Measurements from ENCODE around the gene DGKH.

DGKH gene

GRCh38 chr13:42277618-42278276 lies 229.3 kb downstream of the DGKH start:
- no peak for DNase-seq
- Histone ChIP-seq H3K36me3 (ENCODE audit: control insufficient read depth in 4 of 4, insufficient read depth in 4 of 4, low read length in 3 of 4) (peaks cover 0 to 9% (median 0%) of the 10 kb centered on the region in 4 experiments), H3K27ac (ENCODE audit: insufficient read depth in 1 of 2, low read depth in 1 of 2, low read length in 2 of 2, poor library complexity in 1 of 2, severe bottlenecking in 2 of 2) (no peak overlapping the region), H3K4me3 (ENCODE audit: control insufficient read depth in 1 of 7, extremely low read depth in 1 of 7, insufficient read depth in 4 of 7, low read depth in 2 of 7, low read length in 6 of 7) (no peak overlapping the region), H3K27me3 (replicated peaks in 2 of 5; ENCODE audit: control insufficient read depth in 4 of 5, insufficient read depth in 5 of 5, low read length in 4 of 5) (no peaks in the 10 kb centered on the region), H3K9me3 (ENCODE audit: control extremely low read depth in 1 of 5, control insufficient read depth in 4 of 5, insufficient read depth in 2 of 5, low read depth in 1 of 5, low read length in 4 of 5) (no peaks in the 10 kb centered on the region), H3K4me1 (ENCODE audit: control extremely low read depth in 1 of 4, control insufficient read depth in 4 of 4, insufficient read depth in 4 of 4, low read length in 3 of 4) (peaks cover 0 to 34% (median 12%) of the 10 kb centered on the region in 4 experiments)
- 100% methylated on average over 3 of the region's 7 CpGs for WGBS (ENCODE audit: insufficient coverage)
- ChIA-PET CTCF (no interaction called here), POLR2A (no interaction called here)

DNA sequence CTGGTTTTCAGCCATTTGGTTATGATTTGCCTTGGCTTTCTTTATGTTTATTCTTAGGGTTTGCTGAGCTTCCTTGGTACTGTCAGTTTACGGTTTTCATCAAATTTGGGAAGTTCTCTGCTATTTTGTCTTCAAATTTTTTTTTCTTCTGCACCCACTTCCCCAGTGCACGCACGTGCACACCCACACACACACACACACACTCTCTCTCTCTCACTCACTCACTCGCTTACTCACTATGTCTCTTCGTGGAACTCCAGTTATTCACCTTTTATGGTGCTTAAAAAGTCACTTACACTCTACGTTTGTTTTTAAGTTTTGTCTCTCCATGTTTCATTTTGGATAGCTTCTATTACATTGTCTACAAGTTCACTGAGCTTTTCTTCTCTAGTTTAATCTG lies 230.6 kb downstream of the DGKH start:
- Histone ChIP-seq H3K36me3 (ENCODE audit: control insufficient read depth in 4 of 4, insufficient read depth in 4 of 4, low read length in 3 of 4) (peaks cover 0 to 17% (median 1%) of the 10 kb centered on the region in 4 experiments), H3K4me3 (ENCODE audit: control insufficient read depth in 1 of 7, extremely low read depth in 1 of 7, insufficient read depth in 4 of 7, low read depth in 2 of 7, low read length in 6 of 7) (peak overlapping the region in 1 of 7 experiments; percentile 42), H3K27me3 (replicated peaks in 2 of 5; ENCODE audit: control insufficient read depth in 4 of 5, insufficient read depth in 5 of 5, low read length in 4 of 5) (no peaks in the 10 kb centered on the region), H3K4me1 (ENCODE audit: control extremely low read depth in 1 of 4, control insufficient read depth in 4 of 4, insufficient read depth in 4 of 4, low read length in 3 of 4) (peaks cover 0 to 21% (median 5%) of the 10 kb centered on the region in 4 experiments), H3K27ac (ENCODE audit: insufficient read depth in 1 of 2, low read depth in 1 of 2, low read length in 2 of 2, poor library complexity in 1 of 2, severe bottlenecking in 2 of 2) (no peak overlapping the region), H3K9me3 (ENCODE audit: control extremely low read depth in 1 of 5, control insufficient read depth in 4 of 5, insufficient read depth in 2 of 5, low read depth in 1 of 5, low read length in 4 of 5) (no peaks in the 10 kb centered on the region)
- CTCF ChIA-PET, result no interaction called here
- 54% methylated on average over 5 of the region's 6 CpGs for WGBS (ENCODE audit: insufficient coverage)
- DNase-seq, result peak; percentile 5 to 29 (median 28)
- POLR2A ChIA-PET, result no interaction called here

GRCh38 chr13:42279986-42280385 lies 231.5 kb downstream of the DGKH start:
- H3K36me3 ChIP-seq (ENCODE audit: control insufficient read depth in 4 of 4, insufficient read depth in 4 of 4, low read length in 3 of 4), result peaks cover 0 to 18% (median 1%) of the 10 kb centered on the region in 4 experiments
- H3K27me3 ChIP-seq (replicated peaks in 2 of 5; ENCODE audit: control insufficient read depth in 4 of 5, insufficient read depth in 5 of 5, low read length in 4 of 5), result no peaks in the 10 kb centered on the region
- no peak overlapping the region for H3K27ac ChIP-seq (ENCODE audit: insufficient read depth in 1 of 2, low read depth in 1 of 2, low read length in 2 of 2, poor library complexity in 1 of 2, severe bottlenecking in 2 of 2)
- no peaks in the 10 kb centered on the region for H3K9me3 ChIP-seq (ENCODE audit: control extremely low read depth in 1 of 5, control insufficient read depth in 4 of 5, insufficient read depth in 2 of 5, low read depth in 1 of 5, low read length in 4 of 5)
- WGBS (ENCODE audit: insufficient coverage), result no CpG with 5 or more reads among the region's 1 CpG
- CTCF ChIA-PET, result no interaction called here
- POLR2A ChIA-PET, result no interaction called here
- H3K4me3 ChIP-seq (ENCODE audit: control insufficient read depth in 1 of 7, extremely low read depth in 1 of 7, insufficient read depth in 4 of 7, low read depth in 2 of 7, low read length in 6 of 7), result no peak overlapping the region
- no peak for DNase-seq
- H3K4me1 ChIP-seq (ENCODE audit: control extremely low read depth in 1 of 4, control insufficient read depth in 4 of 4, insufficient read depth in 4 of 4, low read length in 3 of 4), result peaks cover 0 to 13% (median 5%) of the 10 kb centered on the region in 4 experiments

DNA sequence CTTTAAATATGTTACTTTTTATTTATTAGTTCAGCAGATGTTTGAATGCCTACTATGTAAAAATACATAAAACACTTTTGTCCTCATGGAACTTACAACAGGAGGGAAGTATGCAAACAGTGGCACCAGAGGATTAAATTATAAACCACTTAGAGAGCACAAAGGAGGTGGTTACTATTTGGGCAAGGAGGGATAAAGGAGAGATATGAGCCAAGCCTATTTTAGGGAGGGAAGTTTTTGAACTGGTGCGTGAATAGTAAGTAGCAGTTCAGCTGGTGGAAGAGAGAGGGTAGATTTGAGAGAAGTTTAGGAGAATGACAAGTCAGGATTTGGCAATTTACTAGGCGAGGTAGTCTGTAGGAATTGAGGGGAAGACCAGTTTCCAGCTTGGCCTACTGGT lies 232.1 kb downstream of the DGKH start:
- no peaks in the 10 kb centered on the region for H3K9me3 ChIP-seq (ENCODE audit: control extremely low read depth in 1 of 5, control insufficient read depth in 4 of 5, insufficient read depth in 2 of 5, low read depth in 1 of 5, low read length in 4 of 5)
- no peak overlapping the region for H3K27ac ChIP-seq (ENCODE audit: insufficient read depth in 1 of 2, low read depth in 1 of 2, low read length in 2 of 2, poor library complexity in 1 of 2, severe bottlenecking in 2 of 2)
- no peak for DNase-seq
- H3K27me3 ChIP-seq (replicated peaks in 2 of 5; ENCODE audit: control insufficient read depth in 4 of 5, insufficient read depth in 5 of 5, low read length in 4 of 5), result no peaks in the 10 kb centered on the region
- POLR2A ChIA-PET, result no interaction called here
- H3K4me1 ChIP-seq (ENCODE audit: control extremely low read depth in 1 of 4, control insufficient read depth in 4 of 4, insufficient read depth in 4 of 4, low read length in 3 of 4), result peaks cover 0 to 10% (median 4%) of the 10 kb centered on the region in 4 experiments
- H3K4me3 ChIP-seq (ENCODE audit: control insufficient read depth in 1 of 7, extremely low read depth in 1 of 7, insufficient read depth in 4 of 7, low read depth in 2 of 7, low read length in 6 of 7), result no peak overlapping the region
- peaks cover 0 to 16% (median 2%) of the 10 kb centered on the region in 4 experiments for H3K36me3 ChIP-seq (ENCODE audit: control insufficient read depth in 4 of 4, insufficient read depth in 4 of 4, low read length in 3 of 4)
- WGBS (ENCODE audit: insufficient coverage), result 100% methylated on average over 1 of the region's 2 CpGs
- CTCF ChIA-PET, result no interaction called here

GRCh38 chr13:42283574-42283973 lies 235.1 kb downstream of the DGKH start:
- ChIA-PET POLR2A (no interaction called here), CTCF (no interaction called here)
- H3K27me3 ChIP-seq (replicated peaks in 2 of 5; ENCODE audit: control insufficient read depth in 4 of 5, insufficient read depth in 5 of 5, low read length in 4 of 5), result no peaks in the 10 kb centered on the region
- H3K4me3 ChIP-seq (ENCODE audit: control insufficient read depth in 1 of 7, extremely low read depth in 1 of 7, insufficient read depth in 4 of 7, low read depth in 2 of 7, low read length in 6 of 7), result no peak overlapping the region
- WGBS (ENCODE audit: insufficient coverage), result 90% methylated on average over 2 of the region's 3 CpGs
- peaks cover 0 to 10% (median 4%) of the 10 kb centered on the region in 4 experiments for H3K4me1 ChIP-seq (ENCODE audit: control extremely low read depth in 1 of 4, control insufficient read depth in 4 of 4, insufficient read depth in 4 of 4, low read length in 3 of 4)
- no peak overlapping the region for H3K27ac ChIP-seq (ENCODE audit: insufficient read depth in 1 of 2, low read depth in 1 of 2, low read length in 2 of 2, poor library complexity in 1 of 2, severe bottlenecking in 2 of 2)
- peaks cover 6 to 22% (median 11%) of the 10 kb centered on the region in 4 experiments for H3K36me3 ChIP-seq (ENCODE audit: control insufficient read depth in 4 of 4, insufficient read depth in 4 of 4, low read length in 3 of 4)
- no peak for DNase-seq
- H3K9me3 ChIP-seq (ENCODE audit: control extremely low read depth in 1 of 5, control insufficient read depth in 4 of 5, insufficient read depth in 2 of 5, low read depth in 1 of 5, low read length in 4 of 5), result no peaks in the 10 kb centered on the region

DNA sequence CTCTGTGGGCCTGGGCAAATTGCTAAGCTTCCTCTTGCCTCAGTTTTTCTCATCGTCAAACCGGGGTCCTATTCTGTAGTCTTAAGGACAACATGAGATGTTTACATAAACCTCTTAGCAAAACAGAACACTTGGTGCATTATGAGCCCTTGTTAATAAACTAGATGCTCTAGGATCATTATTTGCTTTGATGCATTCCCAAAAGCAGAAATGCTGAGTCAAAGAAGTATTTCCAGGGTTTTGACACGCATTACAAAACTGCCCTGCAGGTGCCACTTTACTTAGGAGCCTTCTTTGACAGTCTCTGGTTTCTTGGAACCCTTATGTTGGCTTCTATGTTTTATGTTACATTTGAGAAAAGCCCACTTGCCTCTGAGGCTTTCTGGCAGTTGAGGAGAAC lies 235.6 kb downstream of the DGKH start:
- H3K4me3 ChIP-seq (ENCODE audit: control insufficient read depth in 1 of 7, extremely low read depth in 1 of 7, insufficient read depth in 4 of 7, low read depth in 2 of 7, low read length in 6 of 7), result no peak overlapping the region
- DNase-seq, result no peak
- ChIA-PET CTCF (no interaction called here), POLR2A (no interaction called here)
- no peak overlapping the region for H3K27ac ChIP-seq (ENCODE audit: insufficient read depth in 1 of 2, low read depth in 1 of 2, low read length in 2 of 2, poor library complexity in 1 of 2, severe bottlenecking in 2 of 2)
- H3K36me3 ChIP-seq (ENCODE audit: control insufficient read depth in 4 of 4, insufficient read depth in 4 of 4, low read length in 3 of 4), result peaks cover 10 to 26% (median 15%) of the 10 kb centered on the region in 4 experiments
- H3K27me3 ChIP-seq (replicated peaks in 2 of 5; ENCODE audit: control insufficient read depth in 4 of 5, insufficient read depth in 5 of 5, low read length in 4 of 5), result no peaks in the 10 kb centered on the region
- 91% methylated on average over 1 of the region's 3 CpGs for WGBS (ENCODE audit: insufficient coverage)
- H3K4me1 ChIP-seq (ENCODE audit: control extremely low read depth in 1 of 4, control insufficient read depth in 4 of 4, insufficient read depth in 4 of 4, low read length in 3 of 4), result peaks cover 0 to 9% (median 4%) of the 10 kb centered on the region in 4 experiments
- peaks cover 0 to 3% (median 0%) of the 10 kb centered on the region in 5 experiments for H3K9me3 ChIP-seq (ENCODE audit: control extremely low read depth in 1 of 5, control insufficient read depth in 4 of 5, insufficient read depth in 2 of 5, low read depth in 1 of 5, low read length in 4 of 5)
